Panc1 (cell line): Measurements from ENCODE around the gene HACL1. TPM values are rescaled to one million over a fixed set of nuclear protein-coding genes. Genes with fewer than 3 reads are reported as not detected.

Experiments
- ATAC-seq: fragments of 200-7000 bp; cut with Tn5 transposase; 2 replicates; pipeline ENCODE4 v1.9.1; 2020; ENCODE audit warnings: mild to moderate bottlenecking, moderate library complexity
- BruUV-seq: library from RNA; stranded (reverse); fragments of 400-500 nt; replicated peaks from 2 replicates; lab custom pipeline; 2021; lab: Mats Ljungman, UMichigan
- CTCF ChIA-PET: fragments of 300-600 bp; sonication (Branson Sonifier 250); formaldehyde crosslinking; loops from one replicate; lab custom pipeline; 2022; ENCODE audit warnings: antibody characterized with exemption; lab: Charles Lee
- POLR2A ChIA-PET: fragments of 300-600 bp; sonication (Branson Sonifier 250); formaldehyde crosslinking; loops from one replicate; lab custom pipeline; 2022; ENCODE audit warnings: antibody characterized with exemption; lab: Charles Lee
- DNase-seq: peaks from one replicate; pipeline ENCODE4 v3.0.0-alpha.2; 2010; ENCODE audit warnings: low read depth, low spot score
- H3K27ac ChIP-seq: 2 replicates; pipeline ENCODE4 v1.5.1; 2011; ENCODE audit warnings: mild to moderate bottlenecking, low read length, inconsistent platforms
- H3K27me3 ChIP-seq: fragments of 200-500 bp; sonication (Bioruptor generic); 2 replicates; pipeline ENCODE4 v1.6.0; 2014; ENCODE audit warnings: low read length, inconsistent platforms; ENCODE audit not compliant: control insufficient read depth, insufficient read depth
- H3K36me3 ChIP-seq: fragments of 200-500 bp; sonication (Bioruptor generic); 2 replicates; pipeline ENCODE4 v1.5.1; 2014; ENCODE audit warnings: inconsistent platforms, mild to moderate bottlenecking, low read length, moderate library complexity; ENCODE audit not compliant: control insufficient read depth, insufficient read depth
- H3K4me1 ChIP-seq: 2 replicates; pipeline ENCODE4 v1.5.1; 2011; ENCODE audit warnings: inconsistent platforms, mild to moderate bottlenecking, low read length, moderate library complexity; ENCODE audit not compliant: control insufficient read depth, insufficient read depth
- H3K4me3 ChIP-seq, 2 experiments: 2 replicates each; pipeline ENCODE4 v1.5.1; 2011 to 2012; ENCODE audit warnings: low read depth in 2 of 2, low read length in 2 of 2, mild to moderate bottlenecking in 2 of 2, inconsistent platforms in 1 of 2, moderate library complexity in 1 of 2
- H3K9me3 ChIP-seq: fragments of 200-500 bp; sonication (Bioruptor generic); 2 replicates; pipeline ENCODE4 v1.5.1; 2014; ENCODE audit warnings: low read depth, mild to moderate bottlenecking, inconsistent platforms, low read length, moderate library complexity; ENCODE audit not compliant: control insufficient read depth, insufficient read depth
- CTCF ChIP-seq: fragments of 450-650 bp; IDR thresholded peaks from 2 replicates; pipeline ENCODE4 v1.5.1; 2017; ENCODE audit warnings: mild to moderate bottlenecking
- POLR2AphosphoS5 ChIP-seq: IDR thresholded peaks from 2 replicates; pipeline ENCODE4 v1.6.1; 2012; ENCODE audit warnings: mild to moderate bottlenecking, low read depth, low read length, moderate library complexity
- SIN3A ChIP-seq: IDR thresholded peaks from 2 replicates; pipeline ENCODE4 v1.6.1; 2012; ENCODE audit warnings: low read depth, mild to moderate bottlenecking, low read length, moderate library complexity, borderline replicate concordance; ENCODE audit not compliant: insufficient read depth
- TCF7L2 ChIP-seq: IDR thresholded peaks from 2 replicates; pipeline ENCODE4 v1.6.1; 2011; ENCODE audit warnings: mild to moderate bottlenecking, low read depth, low read length, inconsistent platforms
- in situ Hi-C: cut with HindIII; loops from 2 replicates; pipeline ENCODE4 v1.10.0; 2016; ENCODE audit warnings: low sequenced_read_pairs, low pct_unique_long_range_greater_than_20kb
- intact Hi-C: fragments of 100-400 bp; cut with micrococcal nuclease; formaldehyde crosslinking; loops from one replicate; pipeline ENCODE4 v1.10.0; 2022; ENCODE audit not compliant: unreplicated experiment
- total RNA-seq: library from RNA; stranded (reverse); gene quantifications from one replicate; pipeline ENCODE4 v1.2.1, GENCODE V29; 2021; ENCODE audit not compliant: unreplicated experiment
- TF ChIP-seq, protein P1 (sequence below), 2 experiments: IDR thresholded peaks; 2 replicates each; pipeline ENCODE4 v1.6.1; 2011 to 2012; ENCODE audit warnings: low read depth in 2 of 2, control low read depth in 1 of 2, low read length in 1 of 2, mild to moderate bottlenecking in 1 of 2, moderate library complexity in 1 of 2; ENCODE audit not compliant: insufficient read depth in 1 of 2

Gene HACL1
- total RNA-seq, 1 experiment from 2014 or later = 26.8 TPM

GRCh38 chr3:15522016-15522415, 79.4 kb downstream of the HACL1 start:
- H3K27ac ChIP-seq = no peak overlapping the region
- H3K27me3 ChIP-seq = no peaks in the 10 kb centered on the region
- ChIA-PET CTCF (no interaction called here), POLR2A (no interaction called here)
- intact Hi-C loops (no loop called here), in situ Hi-C loops (no loop called here)
- no peak for DNase-seq
- no peak for ATAC-seq
- H3K36me3 ChIP-seq = no peaks in the 10 kb centered on the region
- no peaks in the 10 kb centered on the region for H3K9me3 ChIP-seq
- no TSS peak for BruUV-seq
- TF ChIP-seq, protein P1, sequence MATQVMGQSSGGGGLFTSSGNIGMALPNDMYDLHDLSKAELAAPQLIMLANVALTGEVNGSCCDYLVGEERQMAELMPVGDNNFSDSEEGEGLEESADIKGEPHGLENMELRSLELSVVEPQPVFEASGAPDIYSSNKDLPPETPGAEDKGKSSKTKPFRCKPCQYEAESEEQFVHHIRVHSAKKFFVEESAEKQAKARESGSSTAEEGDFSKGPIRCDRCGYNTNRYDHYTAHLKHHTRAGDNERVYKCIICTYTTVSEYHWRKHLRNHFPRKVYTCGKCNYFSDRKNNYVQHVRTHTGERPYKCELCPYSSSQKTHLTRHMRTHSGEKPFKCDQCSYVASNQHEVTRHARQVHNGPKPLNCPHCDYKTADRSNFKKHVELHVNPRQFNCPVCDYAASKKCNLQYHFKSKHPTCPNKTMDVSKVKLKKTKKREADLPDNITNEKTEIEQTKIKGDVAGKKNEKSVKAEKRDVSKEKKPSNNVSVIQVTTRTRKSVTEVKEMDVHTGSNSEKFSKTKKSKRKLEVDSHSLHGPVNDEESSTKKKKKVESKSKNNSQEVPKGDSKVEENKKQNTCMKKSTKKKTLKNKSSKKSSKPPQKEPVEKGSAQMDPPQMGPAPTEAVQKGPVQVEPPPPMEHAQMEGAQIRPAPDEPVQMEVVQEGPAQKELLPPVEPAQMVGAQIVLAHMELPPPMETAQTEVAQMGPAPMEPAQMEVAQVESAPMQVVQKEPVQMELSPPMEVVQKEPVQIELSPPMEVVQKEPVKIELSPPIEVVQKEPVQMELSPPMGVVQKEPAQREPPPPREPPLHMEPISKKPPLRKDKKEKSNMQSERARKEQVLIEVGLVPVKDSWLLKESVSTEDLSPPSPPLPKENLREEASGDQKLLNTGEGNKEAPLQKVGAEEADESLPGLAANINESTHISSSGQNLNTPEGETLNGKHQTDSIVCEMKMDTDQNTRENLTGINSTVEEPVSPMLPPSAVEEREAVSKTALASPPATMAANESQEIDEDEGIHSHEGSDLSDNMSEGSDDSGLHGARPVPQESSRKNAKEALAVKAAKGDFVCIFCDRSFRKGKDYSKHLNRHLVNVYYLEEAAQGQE (IDR thresholded peaks at IDR 0.05; ENCODE audit: insufficient read depth in 1 of 2, low read depth in 2 of 2, low read length in 1 of 2) = no peak
- TF ChIP-seq CTCF (no peak), SIN3A (no peak), POLR2AphosphoS5 (no peak), TCF7L2 (no peak)
- no peaks in the 10 kb centered on the region for H3K4me1 ChIP-seq
- H3K4me3 ChIP-seq = no peak overlapping the region

DNA sequence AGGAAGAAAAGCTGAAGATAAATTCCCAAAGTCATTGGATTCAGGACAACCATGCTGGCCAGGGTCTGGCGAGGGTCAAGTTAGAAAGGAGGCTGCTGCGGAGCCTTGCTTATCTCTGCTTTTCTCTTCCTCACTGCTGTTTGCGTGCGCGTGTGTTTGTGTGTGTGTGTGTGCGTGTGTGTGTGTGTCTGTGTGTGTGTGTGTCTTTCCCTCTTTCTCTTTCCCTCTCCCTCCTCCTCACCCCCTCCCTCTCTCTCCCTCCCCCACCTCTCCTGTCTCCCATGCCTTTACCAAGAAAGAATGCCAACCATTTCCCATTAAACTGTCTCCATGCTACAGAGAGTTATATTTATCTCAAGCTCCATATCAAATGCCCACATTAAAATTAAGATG, 79.8 kb downstream of the HACL1 start, which contains the start of gene COLQ:
Gene COLQ (minus strand): TSS at position 134 of the 393 bp plus-strand sequence. CDS start 81 bp downstream, at position 53.
- intact Hi-C loops = no loop called here
- H3K27me3 ChIP-seq = no peaks in the 10 kb centered on the region
- ATAC-seq (no peak), DNase-seq (no peak)
- TF ChIP-seq TCF7L2 = no peak
- no peak for TF ChIP-seq CTCF
- TF ChIP-seq, protein P1 (IDR thresholded peaks at IDR 0.05; ENCODE audit: insufficient read depth in 1 of 2, low read depth in 2 of 2, low read length in 1 of 2) = no peak
- no peak for TF ChIP-seq POLR2AphosphoS5
- no peak for TF ChIP-seq SIN3A
- no peak within 1 kb of the TSS for H3K27ac ChIP-seq
- ChIA-PET CTCF (no interaction called here), POLR2A (no interaction called here)
- no peak within 1 kb of the TSS for H3K4me3 ChIP-seq
- no peaks in the 10 kb centered on the region for H3K9me3 ChIP-seq
- no peaks in the 10 kb centered on the region for H3K4me1 ChIP-seq
- BruUV-seq = no TSS peak
- no peaks in the 10 kb centered on the region for H3K36me3 ChIP-seq
- in situ Hi-C loops = no loop called here
